SU-DHL-6 (cell line): ENCODE results near the gene KRT10.

Experiments used
- H2AFZ ChIP-seq: fragments of 200-600 bp; sonication (generic); 2 replicates; pipeline ENCODE4 v1.6.1; 2014; ENCODE audit warnings: low read depth, mild to moderate bottlenecking, moderate library complexity, mixed read lengths, antibody characterized with exemption, low read length; ENCODE audit not compliant: severe bottlenecking
- H3F3A ChIP-seq: fragments of 200-600 bp; shearing (Covaris generic); 2 replicates; pipeline ENCODE4 v1.6.0; 2016; ENCODE audit warnings: antibody characterized with exemption, mild to moderate bottlenecking; ENCODE audit not compliant: insufficient read depth
- H3K27ac ChIP-seq: fragments of 200-600 bp; sonication (generic); 2 replicates; pipeline ENCODE4 v1.5.1; 2016; ENCODE audit warnings: low read depth, mild to moderate bottlenecking, low read length, moderate library complexity, mixed read lengths
- H3K27me3 ChIP-seq: fragments of 200-600 bp; sonication (generic), shearing (Covaris generic); 2 replicates; pipeline ENCODE4 v1.6.0; 2014; ENCODE audit warnings: mild to moderate bottlenecking, low read length
- H3K36me3 ChIP-seq: fragments of 200-600 bp; sonication (generic); 2 replicates; pipeline ENCODE4 v1.6.1; 2014; ENCODE audit warnings: mild to moderate bottlenecking, low read length, mixed read lengths
- H3K4me2 ChIP-seq: fragments of 300-600, 200-600 bp; shearing (Covaris generic), sonication (generic); 2 replicates; pipeline ENCODE4 v1.6.0; 2014; ENCODE audit warnings: low read length, low read depth, mild to moderate bottlenecking; ENCODE audit not compliant: poor library complexity, severe bottlenecking
- H3K4me3 ChIP-seq: fragments of 200-600 bp; sonication (generic); 2 replicates; pipeline ENCODE4 v1.5.1; 2014; ENCODE audit warnings: antibody characterized with exemption, low read length, mild to moderate bottlenecking, mixed read lengths; ENCODE audit not compliant: insufficient read depth, poor library complexity, severe bottlenecking
- H3K79me2 ChIP-seq: fragments of 200-600 bp; sonication (generic); 2 replicates; pipeline ENCODE4 v1.6.1; 2014; ENCODE audit warnings: mild to moderate bottlenecking, low read length, moderate library complexity; ENCODE audit not compliant: insufficient read depth
- H3K9ac ChIP-seq: fragments of 200-600 bp; sonication (generic); 2 replicates; pipeline ENCODE4 v1.7.0; 2014; ENCODE audit warnings: mild to moderate bottlenecking, low read length
- H3K9me2 ChIP-seq: fragments of 200-600 bp; sonication (generic); replicated peaks from 2 replicates; pipeline ENCODE4 v1.6.1; 2014; ENCODE audit warnings: low read length; ENCODE audit not compliant: insufficient read depth
- H3K9me3 ChIP-seq: fragments of 200-600 bp; sonication (generic); 2 replicates; pipeline ENCODE4 v1.6.1; 2014; ENCODE audit warnings: low read length, mixed read lengths; ENCODE audit not compliant: insufficient read depth
- H4K20me1 ChIP-seq: fragments of 200-600 bp; sonication (generic); 2 replicates; pipeline ENCODE4 v1.6.1; 2014; ENCODE audit warnings: low read depth, mild to moderate bottlenecking, antibody characterized with exemption, low read length, moderate library complexity, mixed read lengths
- CTCF ChIP-seq: fragments of 200-600 bp; sonication (generic); IDR thresholded peaks from one replicate; pipeline ENCODE4 v1.5.1; 2017; ENCODE audit warnings: antibody characterized with exemption, mild to moderate bottlenecking, low read length, moderate library complexity; ENCODE audit not compliant: insufficient read depth, poor library complexity, severe bottlenecking
- EZH2phosphoT487 ChIP-seq: fragments of 200-600 bp; sonication (generic), shearing (Covaris generic); conservative IDR thresholded peaks from 2 replicates; pipeline ENCODE4 v1.6.1; 2018; ENCODE audit warnings: mild to moderate bottlenecking, antibody characterized with exemption, low read length, moderate library complexity, mixed read lengths

Gene KRT10

GRCh38 chr17:40777459-40777858 is 45.0 kb downstream of the KRT10 start:
- Histone ChIP-seq H3F3A (no peaks in the 10 kb centered on the region), H3K27me3 (no peaks in the 10 kb centered on the region), H3K36me3 (no peaks in the 10 kb centered on the region), H4K20me1 (no peaks in the 10 kb centered on the region), H3K9ac (no peak overlapping the region), H3K9me3 (no peaks in the 10 kb centered on the region), H3K79me2 (no peaks in the 10 kb centered on the region), H3K27ac (no peak overlapping the region), H3K4me2 (no peak overlapping the region), H2AFZ (no peak overlapping the region), H3K9me2 (no peaks in the 10 kb centered on the region), H3K4me3 (no peak overlapping the region)
- TF ChIP-seq CTCF (no peak), EZH2phosphoT487 (no peak)

- Histone ChIP-seq H3K79me2 (no peaks in the 10 kb centered on the region), H3K36me3 (no peaks in the 10 kb centered on the region), H3K4me2 (no peak overlapping the region), H3K9ac (no peak overlapping the region), H3K27ac (no peak overlapping the region), H4K20me1 (no peaks in the 10 kb centered on the region), H3K9me2 (no peaks in the 10 kb centered on the region), H3K27me3 (no peaks in the 10 kb centered on the region), H2AFZ (no peak overlapping the region), H3K4me3 (no peak overlapping the region), H3F3A (no peaks in the 10 kb centered on the region), H3K9me3 (no peaks in the 10 kb centered on the region)
- TF ChIP-seq CTCF (no peak), EZH2phosphoT487 (no peak)
Measured at GRCh38 chr17:40775945-40776344, 46.5 kb downstream of the KRT10 start.

- TF ChIP-seq CTCF: no peak
- TF ChIP-seq EZH2phosphoT487: no peak
- no peaks in the 10 kb centered on the region for H3K79me2 ChIP-seq
- H2AFZ ChIP-seq: no peak within 1 kb of the TSS
- no peaks in the 10 kb centered on the region for H3F3A ChIP-seq
- no peak within 1 kb of the TSS for H3K27ac ChIP-seq
- H3K36me3 ChIP-seq: no peaks in the 10 kb centered on the region
- H3K4me2 ChIP-seq: no peak within 1 kb of the TSS
- no peak within 1 kb of the TSS for H3K9ac ChIP-seq
- no peak within 1 kb of the TSS for H3K4me3 ChIP-seq
- H4K20me1 ChIP-seq: no peaks in the 10 kb centered on the region
- no peaks in the 10 kb centered on the region for H3K9me2 ChIP-seq
- H3K9me3 ChIP-seq: no peaks in the 10 kb centered on the region
- H3K27me3 ChIP-seq: no peaks in the 10 kb centered on the region
Measured at GRCh38 chr17:40772101-40772500, 50.3 kb downstream of the KRT10 start, which contains the start of gene KRT26. TSS of gene KRT26 (minus strand) at chr17:40772201. CDS start at chr17:40772113, 88 bp downstream.
